HG03175 (cell line): Measurements from ENCODE around the gene IL31RA.
"Not testable (repeated sequence)": the region's sequence is repeated elsewhere in the genome, so short reads cannot be mapped to it uniquely, and the experiment has no call there.

Source experiments
- ATAC-seq: cut with Tn5 transposase; IDR thresholded peaks from one replicate; pipeline ENCODE4 v1.9.1; 2021; ENCODE audit warnings: mild to moderate bottlenecking, moderate library complexity; ENCODE audit not compliant: unreplicated experiment

IL31RA gene

GRCh38 chr5:55850839-55851674 lies at the start of gene IL31RA:
IL31RA (plus strand) TSS chr5:55851357; CDS start chr5:55851571, 214 bp downstream.
- ATAC-seq: no peak

DNA sequence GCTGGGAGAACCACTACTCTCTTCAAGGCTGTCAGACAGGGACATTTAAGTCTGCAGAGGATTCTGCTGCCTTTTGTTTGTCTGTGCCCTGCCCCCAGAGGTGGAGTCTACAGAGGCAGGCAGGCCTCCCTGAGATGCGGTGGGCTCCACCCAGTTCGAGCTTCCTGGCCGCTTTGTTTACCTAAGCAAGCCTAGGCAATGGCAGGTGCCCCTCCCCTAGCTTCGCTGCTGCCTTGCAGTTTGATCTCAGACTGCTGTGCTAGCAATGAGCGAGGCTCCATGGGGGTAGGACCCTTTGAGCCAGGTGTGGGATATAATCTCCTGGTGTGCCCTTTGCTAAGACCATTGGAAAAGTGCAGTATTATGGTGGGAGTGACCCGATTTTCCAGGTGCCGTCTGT lies 42.3 kb upstream of the IL31RA start:
- not testable (repeated sequence) for ATAC-seq

- not testable (repeated sequence) for ATAC-seq
Observed at GRCh38 chr5:55815939-55816338, 35.2 kb upstream of the IL31RA start.

DNA sequence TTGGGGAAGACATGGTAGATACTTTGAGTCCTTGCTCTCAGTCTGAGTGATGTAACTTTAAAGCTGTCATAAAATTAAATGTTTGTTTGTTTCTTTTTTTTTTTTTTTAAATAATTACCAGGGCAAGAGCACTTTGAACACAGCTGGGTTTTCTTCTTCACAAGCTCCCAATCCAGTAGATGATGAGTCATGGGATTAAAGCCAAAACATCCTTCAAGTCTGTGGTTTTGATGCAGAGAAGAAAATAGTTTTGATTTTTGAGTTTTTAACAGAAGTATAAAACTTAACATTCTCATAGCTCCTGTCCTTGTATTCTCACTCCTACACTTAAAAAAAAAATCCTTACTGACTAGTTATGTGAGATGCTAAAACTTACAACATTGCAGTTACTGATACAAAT lies 34.8 kb upstream of the IL31RA start:
- ATAC-seq: no peak

- no peak for ATAC-seq
Observed at GRCh38 chr5:55817030-55817429, 34.1 kb upstream of the IL31RA start.

GRCh38 chr5:55820488-55820887 lies 30.7 kb upstream of the IL31RA start:
- ATAC-seq: no peak

DNA sequence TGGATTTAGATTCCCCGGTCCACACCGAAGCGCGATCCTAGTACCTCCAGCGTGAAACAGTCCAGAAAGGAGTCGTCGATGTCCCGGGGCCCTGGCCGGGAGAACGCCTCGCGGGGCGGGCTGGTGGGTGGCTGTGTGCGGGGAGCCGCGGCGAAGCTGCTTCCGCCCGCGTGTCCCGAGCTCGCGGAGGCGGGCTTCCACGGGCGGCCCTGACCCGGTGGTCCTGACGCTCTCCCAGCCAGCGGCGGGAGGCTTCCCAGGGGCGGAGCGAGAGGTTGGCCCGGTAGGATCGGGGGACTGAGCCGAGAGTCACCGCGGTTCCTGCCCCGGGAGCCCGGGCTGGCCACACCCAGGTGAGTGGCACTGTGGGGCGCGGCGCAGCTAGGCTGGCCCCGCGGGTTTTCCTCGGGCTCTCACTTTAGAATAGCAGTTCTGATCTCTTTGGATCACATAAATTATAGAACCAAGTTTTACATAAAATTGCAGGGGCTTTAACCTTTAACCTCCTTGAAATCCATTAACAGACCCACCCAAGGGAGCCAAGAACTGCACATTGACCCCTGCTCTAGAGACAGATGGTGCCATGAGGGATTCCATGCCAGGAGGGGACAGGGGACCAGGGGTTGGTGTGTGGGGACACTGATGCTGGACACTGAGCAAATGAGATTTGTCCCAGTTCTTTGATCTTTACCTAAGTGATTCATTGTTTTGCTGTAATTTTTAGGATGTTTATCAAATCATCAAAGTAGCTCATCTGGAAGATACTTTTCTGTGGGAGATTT lies 29.2 kb upstream of the IL31RA start:
- ATAC-seq: no peak

DNA sequence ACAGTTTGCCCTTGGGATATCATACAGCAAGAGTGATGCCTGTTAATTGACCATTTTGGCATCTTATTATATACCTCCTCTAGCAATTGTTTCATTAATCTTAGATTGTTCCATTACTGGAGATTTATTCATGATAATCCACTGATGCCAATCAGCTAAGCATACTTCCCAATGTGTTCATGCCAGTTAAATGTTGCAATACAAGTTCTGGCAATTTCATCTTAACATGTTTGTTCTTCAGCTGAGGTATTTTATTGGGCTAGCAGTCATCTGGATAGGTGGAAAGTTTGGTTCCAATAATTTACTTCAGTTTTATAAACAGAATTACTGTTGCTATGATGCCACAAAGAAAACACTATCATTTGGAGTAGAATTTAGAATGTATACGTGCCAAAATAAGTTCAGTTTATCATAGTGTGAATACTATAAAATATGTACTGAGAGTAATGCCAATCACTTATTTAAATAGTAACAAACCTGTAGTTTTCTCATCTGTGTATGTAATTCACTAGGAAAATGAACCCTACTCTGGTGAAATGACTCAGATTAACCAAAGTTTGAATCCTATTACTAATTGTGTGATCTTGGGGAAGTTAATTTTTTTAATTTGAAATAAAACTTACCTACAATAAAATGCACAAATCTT lies 27.9 kb upstream of the IL31RA start:
- ATAC-seq: no peak

- no peak for ATAC-seq
Observed at GRCh38 chr5:55829956-55830355, 21.2 kb upstream of the IL31RA start.

- ATAC-seq: no peak
Observed at GRCh38 chr5:55832446-55832845, 18.7 kb upstream of the IL31RA start.

GRCh38 chr5:55836191-55836590 lies 15.0 kb upstream of the IL31RA start:
- no peak for ATAC-seq

GRCh38 chr5:55841976-55842375 lies 9.2 kb upstream of the IL31RA start:
- ATAC-seq: no peak

DNA sequence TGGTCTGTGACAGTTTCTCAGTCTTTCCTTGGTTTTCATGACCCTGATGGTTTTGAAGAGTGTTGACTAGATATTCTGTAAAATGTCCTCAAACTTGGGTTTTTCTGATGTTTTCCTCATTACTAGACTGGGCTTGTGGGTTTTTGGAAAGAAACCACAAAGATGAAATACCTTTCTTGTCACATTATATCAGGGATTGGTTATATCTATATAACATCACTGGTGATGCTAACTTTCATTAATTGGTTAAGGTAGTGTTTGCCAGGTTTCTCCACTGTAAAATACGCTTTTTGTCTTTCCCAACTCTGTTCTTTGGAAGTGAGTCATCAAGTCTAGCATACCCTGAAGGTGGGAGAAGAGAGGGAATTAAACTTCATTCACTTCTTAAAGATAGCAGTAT lies 3.3 kb upstream of the IL31RA start:
- ATAC-seq: no peak

DNA sequence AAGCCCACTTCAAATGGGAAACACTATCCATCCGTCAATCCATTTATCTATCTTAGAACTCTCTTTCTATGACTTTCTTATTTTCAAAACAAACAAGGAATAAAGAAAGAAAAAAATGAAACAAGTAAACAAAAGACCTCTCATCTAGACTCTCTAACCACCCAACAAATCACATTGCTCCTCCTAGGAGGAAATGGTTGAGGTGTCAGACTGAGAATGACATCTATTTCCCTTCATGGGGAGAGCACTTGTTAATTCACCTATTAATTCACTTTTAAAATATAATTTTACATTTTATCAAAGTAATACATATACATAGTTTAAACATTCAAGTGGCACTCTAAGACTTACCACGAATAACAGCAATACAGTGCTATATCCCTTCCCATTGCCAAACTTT lies 2.4 kb upstream of the IL31RA start:
- no peak for ATAC-seq

DNA sequence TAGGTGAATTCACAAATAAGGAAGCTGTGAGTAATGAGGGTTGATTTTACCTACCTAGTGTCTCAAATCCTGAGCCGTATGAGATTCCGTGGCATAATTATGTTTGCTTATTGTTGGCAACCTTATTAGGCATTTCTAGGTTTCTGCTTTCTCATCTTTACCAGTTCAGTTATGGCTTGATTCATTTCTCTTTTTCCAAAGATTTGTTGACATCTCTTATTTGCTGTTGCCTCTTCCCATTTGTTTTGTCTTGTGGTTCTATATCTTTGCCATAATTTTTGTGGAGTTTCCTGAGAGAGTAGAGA lies 470 bp downstream of the IL31RA start:
- ATAC-seq: no peak

DNA sequence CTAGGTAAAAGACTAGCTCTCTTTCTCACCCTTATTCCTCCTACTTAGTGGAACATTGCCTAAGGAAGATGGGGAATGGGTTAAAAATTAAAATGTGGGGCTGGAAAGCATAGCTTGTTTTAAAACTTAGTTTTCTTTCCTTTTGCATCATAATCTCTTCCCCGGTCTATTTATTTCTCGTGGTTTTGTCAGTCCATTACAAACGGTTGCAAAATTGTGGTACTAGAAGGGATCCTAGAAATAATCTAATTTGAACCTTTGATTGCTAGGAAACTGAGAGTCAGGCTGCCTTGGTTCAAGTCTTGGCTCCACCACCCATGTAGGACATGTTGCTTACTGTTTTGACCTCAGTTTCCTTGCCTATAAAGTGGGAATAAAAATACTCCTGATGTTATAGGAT lies 1.3 kb downstream of the IL31RA start:
- ATAC-seq: no peak

DNA sequence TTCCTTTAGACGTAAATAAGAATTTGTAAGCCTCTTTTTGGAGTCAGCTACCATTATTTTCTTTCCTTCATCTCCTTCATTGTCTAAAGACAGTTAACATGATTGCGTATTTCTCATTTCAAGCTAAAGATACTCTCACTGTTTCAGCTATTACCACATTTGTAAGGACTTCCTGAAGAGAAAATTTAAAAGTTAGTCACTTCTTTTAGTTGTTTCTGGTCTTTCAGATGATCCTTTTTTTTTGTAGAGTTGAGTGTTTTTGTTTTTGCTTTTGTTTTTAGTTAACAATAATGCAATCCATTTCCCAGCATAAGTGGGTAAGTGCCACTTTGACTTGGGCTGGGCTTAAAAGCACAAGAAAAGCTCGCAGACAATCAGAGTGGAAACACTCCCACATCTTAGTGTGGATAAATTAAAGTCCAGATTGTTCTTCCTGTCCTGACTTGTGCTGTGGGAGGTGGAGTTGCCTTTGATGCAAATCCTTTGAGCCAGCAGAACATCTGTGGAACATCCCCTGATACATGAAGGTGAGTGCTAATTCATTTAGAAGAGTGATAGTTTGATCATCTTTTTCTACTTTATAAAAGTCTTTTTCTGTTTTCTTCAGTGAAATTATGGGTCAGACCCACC lies 2.0 kb downstream of the IL31RA start:
- ATAC-seq: no peak

- no peak for ATAC-seq
Observed at GRCh38 chr5:55853818-55854217, 2.7 kb downstream of the IL31RA start.

- ATAC-seq: no peak
Observed at GRCh38 chr5:55855509-55855908, 4.4 kb downstream of the IL31RA start.

- no peak for ATAC-seq
Observed at GRCh38 chr5:55856516-55857246, 5.5 kb downstream of the IL31RA start.

DNA sequence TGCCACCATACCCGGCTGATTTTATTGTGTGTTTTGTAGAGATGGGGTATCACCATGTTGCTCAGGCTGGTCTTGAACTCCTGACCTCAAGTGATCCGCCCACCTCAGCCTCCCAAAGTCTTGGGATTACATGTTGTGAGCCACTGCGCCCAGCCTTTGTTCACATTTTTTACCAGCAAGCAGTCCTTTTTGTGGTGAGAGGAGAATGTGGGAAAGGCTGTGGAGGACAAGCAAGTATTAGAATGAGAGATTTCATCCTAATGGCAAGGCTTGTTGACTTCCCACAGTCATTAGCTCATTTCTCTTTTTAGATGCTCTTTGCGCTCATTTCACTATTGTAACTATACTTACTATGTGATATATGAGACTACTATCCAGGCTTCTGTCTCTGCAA lies 6.1 kb downstream of the IL31RA start:
- no peak for ATAC-seq
